Fibroblast of the aortic adventitia (primary cell): Measurements from ENCODE around the gene IL31. TPM values are rescaled to one million over a fixed set of nuclear protein-coding genes. Genes with fewer than 3 reads are reported as not detected.
A peak's percentile ranks its signal among the peaks of the same experiment; 100 is the strongest.
"Not testable (repeated sequence)": the region's sequence is repeated elsewhere in the genome, so short reads cannot be mapped to it uniquely, and the experiment has no call there.

Experiments
- DNase-seq: peaks from one replicate; pipeline ENCODE4 v3.0.0-alpha.2; 2010; ENCODE audit warnings: low read depth
- H3K4me3 ChIP-seq: 2 replicates; pipeline ENCODE4 v1.5.1; 2011; ENCODE audit warnings: low read depth, mild to moderate bottlenecking, control low read depth, low read length, moderate library complexity
- CTCF ChIP-seq: IDR thresholded peaks from 2 replicates; pipeline ENCODE4 v1.5.1; 2011; ENCODE audit warnings: mild to moderate bottlenecking, low read length, control low read depth, inconsistent platforms; ENCODE audit not compliant: insufficient read depth
- total RNA-seq: library from RNA; depleted of rRNA; stranded (reverse); fragments of >200 nt; gene quantifications from 2 replicates; pipeline ENCODE4 v1.2.3, GENCODE V29; 2012; ENCODE audit warnings: low replicate concordance

IL31 gene
- total RNA-seq, 1 donor: not detected

GRCh38 chr12:122184517-122184916 lies 10.5 kb upstream of the IL31 start:
- H3K4me3 ChIP-seq: no peak overlapping the region
- TF ChIP-seq CTCF: no peak
- no peak for DNase-seq

DNA sequence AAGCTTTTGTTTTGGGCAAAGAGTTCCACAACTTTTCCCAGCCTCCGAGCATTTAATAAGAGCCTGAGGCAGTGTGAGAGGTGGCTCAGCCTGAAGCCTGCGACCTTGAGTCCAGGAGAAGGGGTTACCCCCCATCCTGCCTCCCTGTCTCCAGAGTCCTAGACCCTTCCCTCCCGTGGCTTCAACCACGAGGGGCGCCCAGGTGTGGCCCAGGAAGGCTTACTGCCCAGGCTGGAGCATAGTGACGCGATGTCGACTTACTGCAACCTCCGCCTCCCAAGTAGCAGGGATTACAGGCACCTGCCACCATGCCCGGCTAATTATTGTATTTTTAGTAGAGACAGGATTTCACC lies 9.5 kb upstream of the IL31 start:
- H3K4me3 ChIP-seq: no peak overlapping the region
- TF ChIP-seq CTCF: no peak
- no peak for DNase-seq

- no peak for TF ChIP-seq CTCF
- DNase-seq: no peak
- peak within 1 kb of the TSS; percentile 41 for H3K4me3 ChIP-seq
Observed at GRCh38 chr12:122182887-122183587, 9.0 kb upstream of the IL31 start, which contains the start of gene LRRC43. Gene LRRC43 (plus strand): TSS chr12:122183123. CDS start chr12:122183145, 22 bp downstream.

DNA sequence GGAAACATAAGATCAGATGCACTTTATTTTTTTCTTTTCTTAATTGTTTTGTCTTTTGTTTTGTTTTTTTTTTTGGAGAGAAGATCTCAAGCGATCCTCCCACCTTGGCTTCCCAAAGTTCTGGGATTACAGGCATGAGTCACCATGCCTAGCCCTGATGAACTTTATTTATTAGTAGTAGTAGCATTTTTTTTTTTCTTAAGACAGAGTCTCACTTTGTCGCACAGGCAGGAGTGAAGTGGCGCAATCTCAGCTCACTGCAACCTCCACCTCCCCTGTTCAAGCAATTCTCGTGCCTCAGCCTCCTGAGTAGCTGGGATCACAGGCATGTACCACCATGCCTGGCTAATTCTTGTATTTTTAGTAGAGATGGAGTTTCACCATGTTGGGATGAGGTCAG lies 2.5 kb upstream of the IL31 start:
- not testable (repeated sequence) for DNase-seq, H3K4me3 ChIP-seq

- TF ChIP-seq CTCF: no peak
- H3K4me3 ChIP-seq: no peak overlapping the region
- DNase-seq: no peak
Observed at GRCh38 chr12:122172262-122172939, 1.6 kb downstream of the IL31 start.

GRCh38 chr12:122171399-122171798 lies 2.6 kb downstream of the IL31 start:
- no peak for TF ChIP-seq CTCF

DNA sequence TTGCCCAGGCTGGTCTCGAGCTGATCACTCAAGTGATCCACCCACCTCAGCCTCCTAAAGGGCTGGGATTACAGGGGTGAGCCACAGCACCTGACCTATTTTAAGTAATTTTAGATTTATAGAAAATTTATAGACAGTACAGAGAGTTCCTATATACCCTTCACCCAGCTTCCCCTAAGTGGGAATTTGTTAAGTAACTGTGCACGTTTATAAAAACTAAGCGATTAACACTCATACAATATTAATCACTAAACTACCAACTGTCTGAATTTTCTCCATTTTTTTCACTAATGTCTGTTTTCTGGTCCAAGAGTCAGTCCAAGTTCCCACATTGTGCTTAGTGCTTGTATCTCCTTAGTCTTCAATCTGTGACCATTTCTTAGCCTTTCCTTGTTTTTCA lies 5.5 kb downstream of the IL31 start:
- H3K4me3 ChIP-seq: no peak overlapping the region
- TF ChIP-seq CTCF: no peak
- no peak for DNase-seq

More at GRCh38 chr12:122171399-122171798, 2.6 kb downstream of the IL31 start:
- H3K4me3 ChIP-seq: no peak overlapping the region
- no peak for DNase-seq
